ENCODE data around the gene PGA4.

The PGA4 gene

DNA sequence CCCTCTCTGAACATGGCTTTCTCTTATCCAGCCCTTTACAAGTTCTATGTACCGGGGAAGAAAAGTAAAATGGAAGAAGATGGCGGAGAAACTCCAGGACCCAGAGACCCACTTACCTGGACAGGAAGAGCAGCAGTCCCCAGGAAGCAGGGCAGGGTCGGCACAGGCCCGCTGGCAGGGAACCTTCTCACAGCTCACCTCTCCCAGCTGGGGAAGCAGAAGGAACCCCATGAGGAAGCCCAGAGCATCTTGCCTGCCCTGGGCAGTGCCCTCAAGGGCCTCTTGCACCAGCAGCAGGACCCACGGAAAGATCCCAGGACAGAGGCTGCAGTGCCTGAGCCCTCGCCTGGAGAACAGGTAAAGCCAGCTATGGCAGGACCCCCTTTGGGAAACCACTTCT, 42.2 kb downstream of the PGA4 start:
- TF ChIP-seq, protein P1, sequence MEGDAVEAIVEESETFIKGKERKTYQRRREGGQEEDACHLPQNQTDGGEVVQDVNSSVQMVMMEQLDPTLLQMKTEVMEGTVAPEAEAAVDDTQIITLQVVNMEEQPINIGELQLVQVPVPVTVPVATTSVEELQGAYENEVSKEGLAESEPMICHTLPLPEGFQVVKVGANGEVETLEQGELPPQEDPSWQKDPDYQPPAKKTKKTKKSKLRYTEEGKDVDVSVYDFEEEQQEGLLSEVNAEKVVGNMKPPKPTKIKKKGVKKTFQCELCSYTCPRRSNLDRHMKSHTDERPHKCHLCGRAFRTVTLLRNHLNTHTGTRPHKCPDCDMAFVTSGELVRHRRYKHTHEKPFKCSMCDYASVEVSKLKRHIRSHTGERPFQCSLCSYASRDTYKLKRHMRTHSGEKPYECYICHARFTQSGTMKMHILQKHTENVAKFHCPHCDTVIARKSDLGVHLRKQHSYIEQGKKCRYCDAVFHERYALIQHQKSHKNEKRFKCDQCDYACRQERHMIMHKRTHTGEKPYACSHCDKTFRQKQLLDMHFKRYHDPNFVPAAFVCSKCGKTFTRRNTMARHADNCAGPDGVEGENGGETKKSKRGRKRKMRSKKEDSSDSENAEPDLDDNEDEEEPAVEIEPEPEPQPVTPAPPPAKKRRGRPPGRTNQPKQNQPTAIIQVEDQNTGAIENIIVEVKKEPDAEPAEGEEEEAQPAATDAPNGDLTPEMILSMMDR (IDR thresholded peaks at IDR 0.05; ENCODE audit: borderline replicate concordance, control extremely low read depth, extremely low read depth, insufficient read depth, missing control alignments): no peak
- DNase-seq (ENCODE audit: low spot score): no peak
- in situ Hi-C loops (cut with MboI; ENCODE audit: low sequenced_read_pairs, unreplicated experiment): no loop called here

DNA sequence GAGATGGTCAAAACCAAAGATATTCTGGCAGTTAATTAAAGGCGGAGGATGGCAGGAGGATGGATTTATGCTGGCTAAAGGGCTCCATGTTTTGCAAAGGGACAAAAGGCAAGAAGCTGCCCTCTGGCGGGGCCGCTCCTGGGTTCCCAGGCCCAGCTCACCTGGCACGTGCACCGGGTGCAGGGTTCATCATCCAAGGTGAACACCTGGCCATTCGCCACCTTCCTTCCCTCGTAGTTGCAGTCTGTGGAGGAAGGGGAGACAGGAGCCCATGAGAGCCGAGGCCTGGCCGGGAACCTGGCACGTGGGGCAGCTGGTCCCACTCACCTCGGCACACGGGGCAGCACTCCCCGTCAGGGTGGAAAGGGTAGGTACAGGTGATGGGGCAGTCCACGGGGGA, 42.6 kb downstream of the PGA4 start:
- TF ChIP-seq, protein P1 (IDR thresholded peaks at IDR 0.05; ENCODE audit: borderline replicate concordance, control extremely low read depth, extremely low read depth, insufficient read depth, missing control alignments): no peak
- in situ Hi-C loops (cut with MboI; ENCODE audit: low sequenced_read_pairs, unreplicated experiment): no loop called here
- peak; percentile 20 for DNase-seq (ENCODE audit: low spot score)

DNA sequence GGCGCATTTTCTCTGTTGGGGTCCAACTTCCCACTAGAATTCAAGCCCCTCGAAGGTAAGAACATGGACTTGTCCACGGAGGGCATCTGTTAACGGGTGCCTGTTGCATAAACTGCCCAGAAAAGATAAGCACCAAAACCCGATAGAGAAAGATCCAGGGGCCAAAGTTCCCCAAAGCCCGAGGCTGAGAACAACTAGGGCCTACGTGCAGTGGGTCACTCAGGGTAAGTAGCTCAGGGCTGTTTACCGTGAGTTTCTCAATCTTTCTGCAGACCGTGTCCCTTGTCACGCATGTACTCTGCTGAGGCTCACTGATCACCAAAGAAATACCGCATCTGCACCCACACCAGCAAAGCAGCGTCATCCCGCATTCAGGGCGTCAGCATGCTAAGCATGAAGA, 43.2 kb downstream of the PGA4 start:
- no peak for DNase-seq (ENCODE audit: low spot score)
- TF ChIP-seq, protein P1 (IDR thresholded peaks at IDR 0.05; ENCODE audit: borderline replicate concordance, control extremely low read depth, extremely low read depth, insufficient read depth, missing control alignments): no peak
- in situ Hi-C loops (cut with MboI; ENCODE audit: low sequenced_read_pairs, unreplicated experiment): no loop called here

DNA sequence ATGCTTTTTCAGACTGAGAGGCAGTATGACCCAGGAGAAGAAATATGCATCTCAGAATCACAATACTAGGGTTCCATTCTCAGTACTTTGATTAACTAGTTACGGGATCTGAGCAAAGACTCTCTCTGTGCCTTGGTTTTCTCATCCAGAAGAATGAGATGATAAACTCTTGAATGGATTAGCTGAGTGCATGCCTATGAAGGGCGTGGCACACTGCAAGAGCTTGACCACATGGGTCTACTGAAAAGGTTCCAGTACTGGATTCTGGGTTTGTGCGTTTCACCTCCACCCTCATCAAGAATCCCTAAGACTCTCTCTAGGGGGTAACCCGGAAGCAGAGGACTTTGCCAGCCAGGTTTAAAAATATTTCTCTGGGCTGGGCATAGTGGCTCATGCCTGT, 44.5 kb downstream of the PGA4 start:
- DNase-seq (ENCODE audit: low spot score): no peak
- in situ Hi-C loops (cut with MboI; ENCODE audit: low sequenced_read_pairs, unreplicated experiment): no loop called here
- TF ChIP-seq, protein P1 (IDR thresholded peaks at IDR 0.05; ENCODE audit: borderline replicate concordance, control extremely low read depth, extremely low read depth, insufficient read depth, missing control alignments): no peak

DNA sequence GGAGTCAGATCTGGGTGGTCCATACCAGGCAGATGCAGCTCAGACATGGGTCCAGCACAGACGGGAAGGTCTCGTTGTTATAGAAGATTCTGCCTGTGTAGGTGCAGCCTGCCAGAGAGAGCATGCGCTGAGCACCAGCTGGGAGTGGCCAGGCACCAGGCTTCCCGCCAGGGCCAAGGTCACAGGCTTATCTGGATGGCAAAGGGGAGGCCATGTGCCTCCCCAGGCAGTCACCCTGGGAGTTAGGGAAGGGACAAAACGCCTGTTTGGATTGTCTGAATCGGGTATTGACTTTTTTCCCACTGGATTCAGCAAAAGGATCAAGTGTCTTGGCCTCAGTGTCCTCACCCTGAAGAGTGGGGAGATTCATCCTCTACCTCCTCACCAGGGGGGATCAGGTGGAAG, 45.3 kb downstream of the PGA4 start:
- DNase-seq (ENCODE audit: low spot score): no peak
- in situ Hi-C loops (cut with MboI; ENCODE audit: low sequenced_read_pairs, unreplicated experiment): no loop called here
- TF ChIP-seq, protein P1 (IDR thresholded peaks at IDR 0.05; ENCODE audit: borderline replicate concordance, control extremely low read depth, extremely low read depth, insufficient read depth, missing control alignments): no peak

DNA sequence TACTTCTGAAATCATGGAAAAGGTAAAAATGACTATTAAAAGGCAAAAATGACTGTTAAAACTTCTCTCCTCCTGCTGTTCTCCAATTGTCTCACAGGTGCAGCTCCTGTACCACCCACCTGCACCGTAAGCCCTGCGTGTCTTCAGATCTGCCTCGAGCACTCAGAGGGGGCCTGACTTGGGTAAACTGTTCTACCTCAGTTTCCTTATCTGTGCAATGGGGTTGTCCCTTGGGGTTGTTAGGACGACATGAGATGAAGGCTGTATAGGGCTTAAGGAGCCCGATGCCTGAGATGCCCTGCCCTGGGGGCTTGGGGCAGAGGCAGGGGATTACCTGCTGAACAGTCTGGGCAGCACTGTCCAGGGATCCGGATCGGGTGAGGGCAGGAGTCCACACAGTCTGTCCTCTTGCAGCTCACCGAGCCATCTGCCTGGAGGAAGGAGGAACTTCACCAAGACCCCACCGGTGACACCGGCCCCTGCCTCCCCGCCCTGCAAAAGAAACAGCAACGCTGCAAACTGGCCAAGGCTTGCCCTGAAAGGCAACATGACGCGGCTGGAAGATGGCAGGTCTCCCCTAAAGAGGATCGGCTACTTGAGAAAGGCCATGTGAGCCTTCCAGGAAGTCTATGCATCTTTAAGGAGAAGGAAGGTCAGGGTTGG, 46.6 kb downstream of the PGA4 start:
- no peak for DNase-seq (ENCODE audit: low spot score)
- TF ChIP-seq, protein P1 (IDR thresholded peaks at IDR 0.05; ENCODE audit: borderline replicate concordance, control extremely low read depth, extremely low read depth, insufficient read depth, missing control alignments): no peak
- in situ Hi-C loops (cut with MboI; ENCODE audit: low sequenced_read_pairs, unreplicated experiment): no loop called here

Measured in GM13976 (cell line).